HUES64 (cell line): ENCODE results near the gene METRN.

ENCODE experiments used
- H3K27ac ChIP-seq: 2 replicates; pipeline ENCODE4 v1.7.0; 2013; ENCODE audit warnings: low read depth, low read length, inconsistent platforms
- H3K27me3 ChIP-seq: 2 replicates; pipeline ENCODE4 v1.6.1; 2013; ENCODE audit warnings: mild to moderate bottlenecking, low read length; ENCODE audit not compliant: insufficient read depth
- H3K36me3 ChIP-seq: 2 replicates; pipeline ENCODE4 v1.6.1; 2013; ENCODE audit warnings: mild to moderate bottlenecking, low read length; ENCODE audit not compliant: insufficient read depth
- H3K4me1 ChIP-seq: 2 replicates; pipeline ENCODE4 v1.6.1; 2013; ENCODE audit warnings: mild to moderate bottlenecking, low read length, moderate library complexity; ENCODE audit not compliant: insufficient read depth
- H3K4me3 ChIP-seq: 2 replicates; pipeline ENCODE4 v1.5.1; 2013; ENCODE audit warnings: mild to moderate bottlenecking, low read length, moderate library complexity
- H3K9ac ChIP-seq: 2 replicates; pipeline ENCODE4 v1.6.1; 2013; ENCODE audit warnings: mild to moderate bottlenecking, low read depth, low read length
- H3K9me3 ChIP-seq: 2 replicates; pipeline ENCODE4 v1.6.1; 2013; ENCODE audit warnings: low read depth, low read length; ENCODE audit not compliant: insufficient read depth
- WGBS: fragments of 150-250, 120-280 bp; methylation state at CpG from one replicate; pipeline ENCODE4 v1.1.7; 2013; ENCODE audit warnings: missing lambda C conversion rate; 5-methylcytosine and 5-hydroxymethylcytosine counted together

The METRN gene

DNA sequence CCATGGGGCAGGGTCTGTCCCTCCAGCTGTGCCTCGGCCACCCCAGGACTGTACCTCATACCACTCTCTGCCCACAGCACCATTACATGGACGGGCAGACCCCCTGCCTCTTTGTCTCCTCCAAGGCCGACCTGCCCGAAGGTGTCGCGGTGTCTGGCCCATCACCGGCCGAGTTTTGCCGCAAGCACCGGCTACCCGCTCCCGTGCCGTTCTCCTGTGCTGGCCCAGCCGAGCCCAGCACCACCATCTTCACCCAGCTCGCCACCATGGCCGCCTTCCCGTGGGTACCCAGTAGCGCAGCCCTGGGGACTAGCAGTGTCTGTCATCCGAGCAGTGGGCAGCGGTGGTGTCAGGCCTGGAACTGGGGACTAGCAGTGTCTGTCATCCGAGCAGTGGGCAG lies 42.1 kb upstream of the METRN start:
- H3K36me3 ChIP-seq, result peaks cover 50% of the 10 kb centered on the region
- H3K27me3 ChIP-seq, result peaks cover 5% of the 10 kb centered on the region; the same call in 1 of the 2 replicates
- H3K4me1 ChIP-seq, result peaks cover 6% of the 10 kb centered on the region; the same call in 1 of the 2 replicates
- H3K4me3 ChIP-seq, result no peak overlapping the region
- no peaks in the 10 kb centered on the region for H3K9me3 ChIP-seq
- H3K27ac ChIP-seq, result no peak overlapping the region
- no peak overlapping the region for H3K9ac ChIP-seq
- 95% methylated on average over 21 of the region's 21 CpGs for WGBS

DNA sequence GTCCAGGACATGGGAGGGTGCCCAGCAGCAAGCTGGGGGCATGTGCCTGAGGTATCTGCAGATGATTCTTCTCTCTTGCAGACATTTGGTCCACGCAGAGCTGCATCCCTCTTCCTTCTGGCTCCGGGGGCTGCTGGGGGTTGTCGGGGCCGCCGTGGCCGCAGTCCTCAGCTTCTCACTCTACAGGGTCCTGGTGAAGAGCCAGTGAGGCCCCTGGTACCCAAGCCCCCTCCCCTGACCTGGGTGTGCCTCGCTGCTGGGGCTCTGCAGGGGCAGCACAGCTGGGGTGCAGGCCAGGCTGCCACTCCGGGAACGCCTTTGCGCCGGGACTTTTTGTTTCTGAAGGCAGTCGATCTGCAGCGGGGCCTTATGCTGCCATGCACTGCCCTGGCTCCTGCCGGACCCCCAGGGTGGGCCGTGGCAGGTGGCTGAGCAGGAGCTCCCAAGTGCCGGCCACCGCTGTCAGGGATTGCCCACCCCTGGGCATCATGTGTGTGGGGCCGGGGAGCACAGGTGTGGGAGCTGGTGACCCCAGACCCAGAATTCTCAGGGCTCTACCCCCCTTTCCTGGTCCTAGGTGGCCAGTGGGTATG lies 41.4 kb upstream of the METRN start:
- no peak overlapping the region for H3K27ac ChIP-seq
- WGBS, result 95% methylated on average over 18 of the region's 18 CpGs
- H3K27me3 ChIP-seq, result peaks cover 5% of the 10 kb centered on the region; the same call in 1 of the 2 replicates
- H3K9ac ChIP-seq, result no peak overlapping the region
- H3K4me3 ChIP-seq, result no peak overlapping the region
- H3K36me3 ChIP-seq, result peaks cover 50% of the 10 kb centered on the region
- H3K4me1 ChIP-seq, result peaks cover 6% of the 10 kb centered on the region; the same call in 1 of the 2 replicates
- H3K9me3 ChIP-seq, result no peaks in the 10 kb centered on the region

DNA sequence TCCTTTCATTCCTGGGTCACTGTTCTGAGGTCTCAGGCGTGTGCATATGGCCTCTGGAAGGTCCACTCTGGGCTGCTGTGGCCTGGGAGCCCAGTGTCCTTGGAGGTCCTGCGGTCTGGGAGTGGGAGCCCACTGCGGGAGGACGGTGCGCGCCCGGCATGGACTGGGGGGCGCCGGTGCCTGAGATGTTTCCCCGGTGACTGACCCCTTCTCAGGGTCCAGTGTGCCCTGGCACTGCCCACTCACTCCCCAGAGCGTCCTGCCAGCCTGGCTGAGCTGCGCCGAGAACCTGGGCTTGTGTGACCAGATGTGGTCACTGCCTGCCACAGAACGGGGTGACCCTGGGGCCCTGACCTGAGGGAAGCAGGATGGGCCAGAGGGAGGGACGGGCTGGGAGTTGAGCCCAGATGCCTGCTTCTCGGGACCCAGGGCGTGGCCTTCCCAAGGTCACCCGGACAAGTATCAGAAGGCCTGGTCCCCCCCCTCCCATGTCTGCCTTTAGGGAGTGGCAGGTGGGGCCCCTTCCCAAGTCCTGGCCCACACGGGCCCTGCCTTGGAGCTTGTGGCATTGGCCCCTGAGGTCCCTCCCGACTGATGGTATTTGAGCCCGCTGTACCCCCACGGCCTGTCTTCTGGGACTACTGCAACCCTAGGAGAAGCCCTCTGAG lies 40.6 kb upstream of the METRN start:
- Histone ChIP-seq H3K27me3 (peaks cover 5% of the 10 kb centered on the region; the same call in 1 of the 2 replicates), H3K9me3 (no peaks in the 10 kb centered on the region), H3K4me3 (peak overlapping the region; percentile 61; the same call in 1 of the 2 replicates), H3K4me1 (peaks cover 6% of the 10 kb centered on the region; the same call in 1 of the 2 replicates), H3K9ac (no peak overlapping the region; the same call in 1 of the 2 replicates), H3K36me3 (peaks cover 49% of the 10 kb centered on the region), H3K27ac (peak overlapping the region; percentile 35; the same call in 1 of the 2 replicates)
- WGBS, result 88% methylated on average over 22 of the region's 22 CpGs

DNA sequence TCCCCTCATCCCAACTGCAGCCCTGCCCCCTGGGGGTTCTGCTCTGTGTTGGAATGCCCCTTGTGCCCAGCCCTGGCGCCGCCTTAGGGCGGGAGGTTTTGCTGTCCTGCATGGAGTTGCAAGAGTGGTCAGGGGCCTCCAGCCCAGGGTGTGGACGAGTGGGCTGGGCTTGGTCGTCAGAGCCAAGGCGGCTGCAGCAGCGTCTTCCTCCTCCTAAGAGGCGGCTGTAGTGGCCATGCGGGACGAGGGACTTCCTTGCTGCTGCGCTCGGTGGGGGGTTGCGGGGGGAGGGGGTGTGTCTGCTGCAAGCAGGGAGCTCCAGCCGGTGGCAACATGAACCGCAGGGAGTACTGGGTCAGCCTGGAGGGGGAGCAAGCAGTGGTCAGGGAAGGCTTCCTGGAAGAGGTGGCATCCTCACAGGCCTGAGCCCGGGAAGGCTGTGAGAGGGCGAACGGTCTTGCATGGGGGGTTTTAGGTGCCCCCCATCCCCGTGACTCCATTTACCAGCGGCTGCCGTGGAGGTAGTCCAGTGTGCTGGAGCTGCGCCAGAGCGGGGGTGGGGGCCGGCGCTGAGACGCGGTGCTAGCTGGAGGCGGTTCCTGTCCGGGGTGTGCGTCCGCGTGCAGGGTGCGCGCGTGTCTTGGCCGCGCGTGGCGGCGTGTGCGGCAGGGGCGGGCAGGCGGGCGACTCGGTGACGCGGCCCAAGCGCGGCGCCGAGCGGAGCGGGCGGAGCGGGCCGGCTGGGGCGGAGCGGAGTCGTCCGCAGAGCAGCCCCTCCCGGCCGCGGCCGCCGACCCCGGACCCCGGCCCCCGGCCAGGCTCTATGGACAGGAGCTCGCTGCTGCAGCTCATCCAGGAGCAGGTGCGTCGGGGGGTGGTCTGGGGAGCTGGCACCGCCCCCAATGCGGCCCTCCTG lies 39.7 kb upstream of the METRN start, which contains the start of gene RHBDL1:
RHBDL1 (plus strand) TSS at position 704 of the 916 bp plus-strand sequence; CDS start at position 824, 120 bp downstream.
- Histone ChIP-seq H3K27me3 (peaks cover 5% of the 10 kb centered on the region; the same call in 1 of the 2 replicates), H3K4me3 (peak within 1 kb of the TSS; percentile 61), H3K9me3 (no peaks in the 10 kb centered on the region), H3K36me3 (peaks cover 40% of the 10 kb centered on the region), H3K27ac (peak within 1 kb of the TSS; percentile 35; the same call in 1 of the 2 replicates), H3K9ac (peak within 1 kb of the TSS; percentile 66; the same call in 1 of the 2 replicates), H3K4me1 (peaks cover 6% of the 10 kb centered on the region; the same call in 1 of the 2 replicates)
- 4% methylated on average over 73 of the region's 73 CpGs for WGBS

GRCh38 chr16:675884-676564 lies 38.9 kb upstream of the METRN start:
- no peaks in the 10 kb centered on the region for H3K9me3 ChIP-seq
- peak overlapping the region; percentile 61 for H3K4me3 ChIP-seq
- peaks cover 5% of the 10 kb centered on the region; the same call in 1 of the 2 replicates for H3K27me3 ChIP-seq
- 65% methylated on average over 24 of the region's 25 CpGs for WGBS
- H3K27ac ChIP-seq, result no peak overlapping the region
- peak overlapping the region; percentile 66; the same call in 1 of the 2 replicates for H3K9ac ChIP-seq
- peaks cover 6% of the 10 kb centered on the region; the same call in 1 of the 2 replicates for H3K4me1 ChIP-seq
- peaks cover 32% of the 10 kb centered on the region for H3K36me3 ChIP-seq

- Histone ChIP-seq H3K4me3 (no peak overlapping the region), H3K27me3 (peaks cover 5% of the 10 kb centered on the region; the same call in 1 of the 2 replicates), H3K36me3 (peaks cover 30% of the 10 kb centered on the region), H3K9me3 (no peaks in the 10 kb centered on the region), H3K9ac (no peak overlapping the region), H3K27ac (no peak overlapping the region), H3K4me1 (peaks cover 10% of the 10 kb centered on the region; the same call in 1 of the 2 replicates)
- 93% methylated on average over 21 of the region's 21 CpGs for WGBS
Measured at GRCh38 chr16:676565-676902, 38.4 kb upstream of the METRN start.

- no peak overlapping the region for H3K4me3 ChIP-seq
- H3K9ac ChIP-seq, result no peak overlapping the region
- peaks cover 5% of the 10 kb centered on the region; the same call in 1 of the 2 replicates for H3K27me3 ChIP-seq
- H3K9me3 ChIP-seq, result no peaks in the 10 kb centered on the region
- 91% methylated on average over 23 of the region's 23 CpGs for WGBS
- H3K36me3 ChIP-seq, result peaks cover 31% of the 10 kb centered on the region
- H3K27ac ChIP-seq, result no peak overlapping the region
- H3K4me1 ChIP-seq, result peaks cover 12% of the 10 kb centered on the region; the same call in 1 of the 2 replicates
Measured at GRCh38 chr16:676913-677312, 38.0 kb upstream of the METRN start.

- H3K9me3 ChIP-seq, result no peaks in the 10 kb centered on the region
- no peak overlapping the region for H3K9ac ChIP-seq
- 91% methylated on average over 57 of the region's 57 CpGs for WGBS
- H3K4me3 ChIP-seq, result no peak overlapping the region
- H3K27me3 ChIP-seq, result peaks cover 5% of the 10 kb centered on the region; the same call in 1 of the 2 replicates
- H3K36me3 ChIP-seq, result peaks cover 31% of the 10 kb centered on the region
- H3K4me1 ChIP-seq, result peaks cover 12% of the 10 kb centered on the region; the same call in 1 of the 2 replicates
- no peak overlapping the region for H3K27ac ChIP-seq
Measured at GRCh38 chr16:677316-678190, 37.4 kb upstream of the METRN start.

- peaks cover 5% of the 10 kb centered on the region; the same call in 1 of the 2 replicates for H3K27me3 ChIP-seq
- 90% methylated on average over 21 of the region's 21 CpGs for WGBS
- H3K4me1 ChIP-seq, result peaks cover 16% of the 10 kb centered on the region; the same call in 1 of the 2 replicates
- H3K4me3 ChIP-seq, result no peak overlapping the region
- no peaks in the 10 kb centered on the region for H3K9me3 ChIP-seq
- peaks cover 31% of the 10 kb centered on the region for H3K36me3 ChIP-seq
- no peak overlapping the region for H3K9ac ChIP-seq
- no peak overlapping the region for H3K27ac ChIP-seq
Measured at GRCh38 chr16:678209-678857, 36.6 kb upstream of the METRN start.
